22Rv1 (cell line): Measurements from ENCODE around the gene PATE4.

ENCODE experiments used
- CTCF ChIP-seq: fragments of 450-650 bp; IDR thresholded peaks from 2 replicates; pipeline ENCODE4 v1.5.1; 2017; ENCODE audit warnings: mild to moderate bottlenecking
- ZFX ChIP-seq: fragments of 450-650 bp; IDR thresholded peaks from 2 replicates; pipeline ENCODE4 v1.6.1; 2017; ENCODE audit warnings: antibody characterized with exemption, borderline replicate concordance

GRCh38 chr11:125881291-125881690 lies 48.2 kb downstream of the PATE4 start:
- TF ChIP-seq CTCF (no peak), ZFX (no peak)
